Measurements from ENCODE around the gene TYMP. TPM values are rescaled to one million over a fixed set of nuclear protein-coding genes. Genes with fewer than 3 reads are reported as not detected.

The TYMP gene
- total and polyA plus RNA-seq, 2 of the 8 experiments (the other 6 are each of a cell fraction or from before 2014, with no cell fraction given), result 0.43 to 0.48 TPM

GRCh38 chr22:50570861-50571260 is 41.0 kb upstream of the TYMP start:
- Histone ChIP-seq H2BK20ac (ENCODE audit: low read length) (no peak overlapping the region), H2BK15ac (ENCODE audit: low read length) (no peak overlapping the region), H3K4me3 (ENCODE audit: extremely low read depth in 1 of 4, insufficient read depth in 2 of 4, low read depth in 3 of 4, low read length in 4 of 4) (no peak overlapping the region), H3K27ac (ENCODE audit: low read depth, low read length) (no peak overlapping the region), H3K23ac (ENCODE audit: insufficient read length) (no peak overlapping the region), H3K4ac (replicated peaks; ENCODE audit: insufficient read length, low read depth, low read length) (no peak overlapping the region), H3K4me2 (ENCODE audit: insufficient read depth in 1 of 2, low read depth in 2 of 2, low read length in 2 of 2) (no peak overlapping the region), H3K18ac (ENCODE audit: extremely low read depth, low read length) (no peak overlapping the region), H3K79me1 (ENCODE audit: low read depth, low read length) (no peaks in the 10 kb centered on the region), H2BK120ac (replicated peaks; ENCODE audit: low read depth, low read length) (no peak overlapping the region), H2AFZ (ENCODE audit: low read length) (no peak overlapping the region), H4K8ac (ENCODE audit: extremely low read depth, insufficient read depth, low read length) (no peak overlapping the region), H3K9ac (replicated peaks in 1 of 4; ENCODE audit: extremely low read depth in 1 of 4, low read depth in 3 of 4, low read length in 3 of 4) (no peak overlapping the region), H4K91ac (replicated peaks; ENCODE audit: insufficient read length, low read length) (no peak overlapping the region), H3K36me3 (ENCODE audit: control insufficient read depth in 2 of 4, insufficient read depth in 4 of 4, low read length in 3 of 4) (peaks cover 12 to 38% (median 29%) of the 10 kb centered on the region in 4 experiments; a peak in 7 of 8 replicates), H4K20me1 (replicated peaks in 1 of 2; ENCODE audit: control insufficient read depth in 1 of 2, insufficient read depth in 2 of 2, low read length in 2 of 2) (peaks cover 4 to 22% of the 10 kb centered on the region in 2 experiments), H3K56ac (replicated peaks; ENCODE audit: insufficient read length, low read depth, low read length) (no peak overlapping the region), H4K5ac (ENCODE audit: insufficient read length, low read depth, low read length) (no peak overlapping the region), H3K79me2 (ENCODE audit: control insufficient read depth in 1 of 2, insufficient read depth in 2 of 2, low read length in 2 of 2) (no peaks in the 10 kb centered on the region), H3K4me1 (replicated peaks in 1 of 4; ENCODE audit: control insufficient read depth in 3 of 4, insufficient read depth in 4 of 4, low read length in 3 of 4) (no peaks in the 10 kb centered on the region), H2BK5ac (ENCODE audit: low read depth, low read length) (no peak overlapping the region), H3K14ac (ENCODE audit: insufficient read length) (no peak overlapping the region), H2AK5ac (ENCODE audit: low read depth, low read length) (no peak overlapping the region), H3K23me2 (ENCODE audit: low read depth, low read length) (no peaks in the 10 kb centered on the region), H3K9me3 (ENCODE audit: insufficient read depth in 2 of 2, low read depth in 1 of 2, low read length in 1 of 2) (no peaks in the 10 kb centered on the region), H3K27me3 (replicated peaks in 1 of 4; ENCODE audit: control insufficient read depth in 3 of 4, extremely low read depth in 1 of 4, insufficient read depth in 3 of 4, low read length in 3 of 4) (no peaks in the 10 kb centered on the region), H2BK12ac (ENCODE audit: low read depth, low read length) (no peak overlapping the region)
- ChIA-PET POLR2A (ENCODE audit: partially characterized antibody) (interaction anchor here (2.5 to 3.1 kb wide), 2 partner anchors 8 to 11 kb away, joined by 8 to 10 read pairs; partner anchors contain the start of genes CHKB and CPT1B), CTCF (ENCODE audit: partially characterized antibody) (interaction anchor here (0.6 to 2.3 kb wide), 3 partner anchors 125 to 160 kb away, joined by 3 to 7 read pairs (median 4); no protein-coding TSS in a partner anchor)
- DNase-seq (ENCODE audit: low read depth in 1 of 2, low spot score in 2 of 2) (no peak), FAIRE-seq (no peak)
- 94% methylated on average over 12 of the region's 12 CpGs; no CpG with 5 or more reads in 1 of the 2 experiments for WGBS, 2 experiments (ENCODE audit: extremely low coverage in 1 of 2, insufficient coverage in 1 of 2, insufficient read length in 1 of 2, insufficient replicate concordance in 2 of 2, low coverage in 1 of 2, low lambda C conversion rate in 2 of 2, missing lambda C conversion rate in 1 of 2)
- TF ChIP-seq CBX8 (IDR thresholded peaks at IDR 0.05; ENCODE audit: borderline replicate concordance, low read depth, low read length) (no peak), TBP (IDR thresholded peaks at IDR 0.05; ENCODE audit: low read depth, low read length) (no peak), POU5F1 (IDR thresholded peaks at IDR 0.05; ENCODE audit: low read depth, low read length) (no peak), RXRA (IDR thresholded peaks at IDR 0.05; ENCODE audit: insufficient read depth, low read depth, low read length) (no peak), EZH2 (IDR thresholded peaks at IDR 0.05; ENCODE audit: low read depth, low read length, severe bottlenecking) (no peak), YY1 (IDR thresholded peaks at IDR 0.05; ENCODE audit: low read depth, low read length) (no peak), BCL11A (IDR thresholded peaks at IDR 0.05; ENCODE audit: low read depth in 2 of 2, low read length in 2 of 2) (no peak), ATF2 (IDR thresholded peaks at IDR 0.05; ENCODE audit: low read length) (no peak)
